H1 (cell line): ENCODE measurements around the gene AIG1. TPM values are rescaled to one million over a fixed set of nuclear protein-coding genes. Genes with fewer than 3 reads are reported as not detected.

ENCODE experiments used
- CTCF ChIA-PET: fragments of 300-600 bp; sonication (Branson Sonifier 250); formaldehyde crosslinking; loops from one replicate; lab custom pipeline; 2021; ENCODE audit not compliant: partially characterized antibody; lab: Charles Lee
- POLR2A ChIA-PET: fragments of 300-600 bp; sonication (Branson Sonifier 250); formaldehyde crosslinking; loops from one replicate; lab custom pipeline; 2021; ENCODE audit warnings: inconsistent platforms; ENCODE audit not compliant: partially characterized antibody; lab: Charles Lee
- DNase-seq, 2 experiments: peaks; one replicate each; pipeline versions ENCODE4 v3.0.0 to v3.0.0-alpha.2; 2010 to 2022; ENCODE audit warnings: low spot score in 2 of 2, low read depth in 1 of 2, mixed read lengths in 1 of 2
- FAIRE-seq: peaks from 2 replicates; lab custom pipeline; 2011; peaks lifted over from hg19 to GRCh38; lab: Jason Lieb, UNC
- H2AFZ ChIP-seq: 2 replicates; pipeline ENCODE4 v1.8.1; 2012; ENCODE audit warnings: low read length, inconsistent platforms
- H2AK5ac ChIP-seq: 2 replicates; pipeline ENCODE4 v1.6.1; 2013; ENCODE audit warnings: low read depth, low read length
- H2BK120ac ChIP-seq: replicated peaks from 2 replicates; pipeline ENCODE3; 2013; ENCODE audit warnings: low read depth, low read length, inconsistent platforms
- H2BK12ac ChIP-seq: 2 replicates; pipeline ENCODE4 v1.6.1; 2013; ENCODE audit warnings: low read depth, low read length
- H2BK15ac ChIP-seq: 2 replicates; pipeline ENCODE4 v1.6.1; 2013; ENCODE audit warnings: low read length
- H2BK20ac ChIP-seq: 2 replicates; pipeline ENCODE4 v1.6.1; 2013; ENCODE audit warnings: low read length
- H2BK5ac ChIP-seq: 2 replicates; pipeline ENCODE4 v1.6.1; 2013; ENCODE audit warnings: low read depth, low read length
- H3K14ac ChIP-seq: 2 replicates; pipeline ENCODE4 v1.6.1; 2013; ENCODE audit warnings: inconsistent platforms; ENCODE audit not compliant: insufficient read length
- H3K18ac ChIP-seq: 2 replicates; pipeline ENCODE4 v1.6.1; 2013; ENCODE audit warnings: low read length; ENCODE audit errors: extremely low read depth
- H3K23ac ChIP-seq: 2 replicates; pipeline ENCODE4 v1.6.1; 2013; ENCODE audit warnings: inconsistent platforms; ENCODE audit not compliant: insufficient read length
- H3K23me2 ChIP-seq: 2 replicates; pipeline ENCODE4 v1.6.1; 2013; ENCODE audit warnings: low read depth, low read length
- H3K27ac ChIP-seq: 2 replicates; pipeline ENCODE4 v1.6.1; 2011; ENCODE audit warnings: low read depth, low read length, inconsistent platforms
- H3K27me3 ChIP-seq, 4 experiments: replicated peaks in 1 of 4; 1 replicate in 1 of 4; 2 replicates in 3 of 4; pipeline versions ENCODE4 v1.6.1 to v1.8.1; 2011 to 2013; ENCODE audit warnings: low read length in 3 of 4, mild to moderate bottlenecking in 3 of 4, inconsistent platforms in 2 of 4, mixed read lengths in 2 of 4, moderate library complexity in 1 of 4; ENCODE audit not compliant: control insufficient read depth in 3 of 4, insufficient read depth in 3 of 4; ENCODE audit errors: extremely low read depth in 1 of 4
- H3K36me3 ChIP-seq, 4 experiments: 2 replicates each; pipeline versions ENCODE4 v1.6.1 to v1.8.1; 2011 to 2013; ENCODE audit warnings: mild to moderate bottlenecking in 4 of 4, low read length in 3 of 4, moderate library complexity in 2 of 4, control low read depth in 1 of 4, inconsistent platforms in 1 of 4; ENCODE audit not compliant: insufficient read depth in 4 of 4, control insufficient read depth in 2 of 4
- H3K4ac ChIP-seq: replicated peaks from 2 replicates; pipeline ENCODE3; 2013; ENCODE audit warnings: low read length, low read depth, mixed read lengths, inconsistent platforms; ENCODE audit not compliant: insufficient read length
- H3K4me1 ChIP-seq, 4 experiments: replicated peaks in 1 of 4; 1 replicate in 1 of 4; 2 replicates in 3 of 4; pipeline versions ENCODE4 v1.6.1 to v1.8.1; 2011 to 2013; ENCODE audit warnings: low read length in 3 of 4, inconsistent platforms in 2 of 4, mixed read lengths in 1 of 4; ENCODE audit not compliant: insufficient read depth in 4 of 4, control insufficient read depth in 3 of 4
- H3K4me2 ChIP-seq, 2 experiments: 2 replicates each; pipeline versions ENCODE4 v1.6.1 to v1.8.1; 2011 to 2013; ENCODE audit warnings: low read depth in 2 of 2, low read length in 2 of 2, control low read depth in 1 of 2, inconsistent platforms in 1 of 2, mild to moderate bottlenecking in 1 of 2; ENCODE audit not compliant: insufficient read depth in 1 of 2
- H3K4me3 ChIP-seq, 4 experiments: fragments of 200-600, 300-600 bp in 1 of 4; sonication (generic), shearing (Covaris generic), sonication (Bioruptor Twin) in 1 of 4; 2 replicates each; pipeline versions ENCODE4 v1.5.1 to v1.8.1; 2011 to 2016; ENCODE audit warnings: low read length in 4 of 4, low read depth in 3 of 4, control low read depth in 2 of 4, inconsistent platforms in 2 of 4, mild to moderate bottlenecking in 2 of 4, mixed read lengths in 1 of 4, moderate library complexity in 1 of 4; ENCODE audit not compliant: insufficient read depth in 2 of 4; ENCODE audit errors: extremely low read depth in 1 of 4
- H3K56ac ChIP-seq: replicated peaks from 2 replicates; pipeline ENCODE3; 2013; ENCODE audit warnings: low read depth, mild to moderate bottlenecking, mixed read lengths, low read length, inconsistent platforms; ENCODE audit not compliant: insufficient read length
- H3K79me1 ChIP-seq: 2 replicates; pipeline ENCODE4 v1.6.1; 2013; ENCODE audit warnings: low read depth, low read length, control low read depth
- H3K79me2 ChIP-seq, 2 experiments: 2 replicates each; pipeline versions ENCODE4 v1.6.1 to v1.8.1; 2012 to 2013; ENCODE audit warnings: low read length in 2 of 2, mild to moderate bottlenecking in 2 of 2, inconsistent platforms in 1 of 2; ENCODE audit not compliant: insufficient read depth in 2 of 2, control insufficient read depth in 1 of 2
- H3K9ac ChIP-seq, 4 experiments: replicated peaks in 1 of 4; 1 replicate in 1 of 4; 2 replicates in 3 of 4; pipeline versions ENCODE4 v1.6.1 to v1.8.1; 2011 to 2013; ENCODE audit warnings: low read depth in 3 of 4, low read length in 3 of 4, control low read depth in 2 of 4, mild to moderate bottlenecking in 2 of 4, moderate library complexity in 2 of 4, inconsistent platforms in 1 of 4; ENCODE audit errors: extremely low read depth in 1 of 4
- H3K9me3 ChIP-seq, 2 experiments: 2 replicates each; pipeline versions ENCODE4 v1.6.1 to v1.8.1; 2012 to 2013; ENCODE audit warnings: mild to moderate bottlenecking in 2 of 2, moderate library complexity in 2 of 2, control low read depth in 1 of 2, inconsistent platforms in 1 of 2, low read depth in 1 of 2, low read length in 1 of 2, mixed read lengths in 1 of 2; ENCODE audit not compliant: insufficient read depth in 2 of 2
- H4K20me1 ChIP-seq, 2 experiments: replicated peaks in 1 of 2; 2 replicates each; pipeline versions ENCODE3 to v1.8.1; 2011 to 2013; ENCODE audit warnings: inconsistent platforms in 2 of 2, low read length in 2 of 2, mild to moderate bottlenecking in 1 of 2; ENCODE audit not compliant: insufficient read depth in 2 of 2, control insufficient read depth in 1 of 2
- H4K5ac ChIP-seq: 2 replicates; pipeline ENCODE4 v1.6.1; 2013; ENCODE audit warnings: low read length, low read depth, mixed read lengths, inconsistent platforms; ENCODE audit not compliant: insufficient read length
- H4K8ac ChIP-seq: 2 replicates; pipeline ENCODE4 v1.8.0; 2013; ENCODE audit warnings: mild to moderate bottlenecking, moderate library complexity, low read length, inconsistent platforms; ENCODE audit not compliant: insufficient read depth; ENCODE audit errors: extremely low read depth
- H4K91ac ChIP-seq: replicated peaks from 2 replicates; pipeline ENCODE3; 2013; ENCODE audit warnings: low read length, mixed read lengths, inconsistent platforms; ENCODE audit not compliant: insufficient read length
- BCL11A ChIP-seq, 2 experiments: IDR thresholded peaks; one replicate each; pipeline ENCODE4 v1.6.1; 2011; ENCODE audit warnings: low read depth in 2 of 2, low read length in 2 of 2, mild to moderate bottlenecking in 2 of 2
- CEBPB ChIP-seq: IDR thresholded peaks from 2 replicates; pipeline ENCODE4 v1.6.1; 2012; ENCODE audit warnings: low read depth, low read length
- CTCF ChIP-seq, 3 experiments: IDR thresholded peaks; 1 replicate in 2 of 3; 2 replicates in 1 of 3; pipeline versions ENCODE4 v1.5.1 to v1.6.1; 2011; ENCODE audit warnings: low read length in 3 of 3, mild to moderate bottlenecking in 3 of 3, inconsistent platforms in 2 of 3, low read depth in 1 of 3, moderate library complexity in 1 of 3; ENCODE audit not compliant: insufficient read depth in 1 of 3; ENCODE audit errors: control extremely low read depth in 1 of 3
- RNF2 ChIP-seq: fragments of 200-900, 300-1000 bp; sonication (generic); IDR thresholded peaks from 2 replicates; pipeline ENCODE4 v1.7.1; 2016; ENCODE audit warnings: borderline replicate concordance, low read depth, mild to moderate bottlenecking, antibody characterized with exemption, low read length; ENCODE audit not compliant: poor library complexity, severe bottlenecking; ENCODE audit errors: missing control alignments
- RXRA ChIP-seq: IDR thresholded peaks from 2 replicates; pipeline ENCODE4 v1.6.1; 2011; ENCODE audit warnings: low read depth, mild to moderate bottlenecking, low read length, moderate library complexity; ENCODE audit not compliant: insufficient read depth
- polyA plus RNA-seq, 7 experiments: library from polyadenylated mRNA; depleted of rRNA in 3 of 7; stranded (reverse) in 5 of 7; unstranded in 2 of 7; fragments of >200 nt in 5 of 7; fragments of 200-250 nt in 2 of 7; gene quantifications; 1 replicate in 5 of 7; 2 replicates in 1 of 7; 4 replicates in 1 of 7; pipeline versions ENCODE4 v1.2.1 to v1.2.3, GENCODE V29; 2011 to 2013; ENCODE audit warnings: missing spikeins in 2 of 7, mixed read lengths in 2 of 7
- total RNA-seq: library from RNA; stranded (reverse); fragmentation: NEBNext Ultra II Directional; extraction: Animal tissue kit (Norgen Biotek cat#: 25700); gene quantifications from 2 replicates; pipeline ENCODE4 v1.2.1, GENCODE V29; 2021

AIG1 gene
- total and polyA plus RNA-seq, 2 of the 8 experiments (the other 6 are each of a cell fraction or from before 2014, with no cell fraction given), result 56.6 to 58.4 TPM

GRCh38 chr6:143204045-143204444, 143.4 kb downstream of the AIG1 start:
- Histone ChIP-seq H4K8ac (no peak overlapping the region), H4K20me1 (no peaks in the 10 kb centered on the region), H3K4me2 (no peak overlapping the region), H3K9me3 (no peaks in the 10 kb centered on the region), H3K4me3 (no peak overlapping the region), H3K27ac (no peak overlapping the region), H4K5ac (no peak overlapping the region), H2BK15ac (no peak overlapping the region), H2BK5ac (no peak overlapping the region), H3K36me3 (no peaks in the 10 kb centered on the region), H4K91ac (no peak overlapping the region), H3K79me1 (no peaks in the 10 kb centered on the region), H2AK5ac (no peak overlapping the region), H2AFZ (no peak overlapping the region), H3K4ac (no peak overlapping the region), H2BK12ac (no peak overlapping the region), H3K23me2 (no peaks in the 10 kb centered on the region), H2BK120ac (no peak overlapping the region), H3K4me1 (no peaks in the 10 kb centered on the region), H3K56ac (no peak overlapping the region), H2BK20ac (no peak overlapping the region), H3K79me2 (no peaks in the 10 kb centered on the region), H3K23ac (no peak overlapping the region), H3K18ac (no peak overlapping the region), H3K27me3 (no peaks in the 10 kb centered on the region), H3K9ac (no peak overlapping the region), H3K14ac (no peak overlapping the region)
- TF ChIP-seq BCL11A (IDR thresholded peaks at IDR 0.05; ENCODE audit: low read depth in 2 of 2, low read length in 2 of 2) (no peak), CTCF (IDR thresholded peaks at IDR 0.05; ENCODE audit: control extremely low read depth in 1 of 3, insufficient read depth in 1 of 3, low read depth in 1 of 3, low read length in 3 of 3) (no peak), CEBPB (no peak), RXRA (no peak), RNF2 (no peak)
- POLR2A ChIA-PET, result no interaction called here
- no peak for DNase-seq
- CTCF ChIA-PET, result interaction anchor here (1.0 kb wide), 1 partner anchor 29 kb away, joined by 3 read pairs; no protein-coding TSS in a partner anchor
- no peak for FAIRE-seq
